NK-92 treated with Interleukin-12 subunit alpha and Interleukin-12 subunit beta, amount 100 ng/mL, for 24 hours (cell line): ENCODE results near the gene TRIP13.
"Not testable (repeated sequence)": the region's sequence is repeated elsewhere in the genome, so short reads cannot be mapped to it uniquely, and the experiment has no call there.

ENCODE experiments used
- DNase-seq: peaks from one replicate; lab custom pipeline; 2025; lab: John Stamatoyannopoulos, UW

Gene TRIP13

GRCh38 chr5:892394-893136 lies at the start of gene TRIP13, which contains the start of gene BRD9:
TRIP13 (plus strand) TSS chr5:892884; CDS start chr5:892999, 115 bp downstream.
BRD9 (minus strand) TSS chr5:892801; CDS start chr5:892657, 144 bp downstream.
- peak; percentile 65 for DNase-seq

GRCh38 chr5:843371-843770 lies 49.3 kb upstream of the TRIP13 start:
- not testable (repeated sequence) for DNase-seq

- not testable (repeated sequence) for DNase-seq
Measured at GRCh38 chr5:843926-844325, 48.8 kb upstream of the TRIP13 start.

- DNase-seq = not testable (repeated sequence)
Measured at GRCh38 chr5:844426-844825, 48.3 kb upstream of the TRIP13 start.

GRCh38 chr5:845031-845675 lies 47.5 kb upstream of the TRIP13 start:
- not testable (repeated sequence) for DNase-seq

GRCh38 chr5:845676-846601 lies 46.7 kb upstream of the TRIP13 start:
- DNase-seq = not testable (repeated sequence)

- peak; percentile 24 for DNase-seq
Measured at GRCh38 chr5:846602-847091, 46.0 kb upstream of the TRIP13 start.

- DNase-seq = not testable (repeated sequence)
Measured at GRCh38 chr5:847212-847611, 45.5 kb upstream of the TRIP13 start.

GRCh38 chr5:847736-848135 lies 44.9 kb upstream of the TRIP13 start:
- DNase-seq = not testable (repeated sequence)

- no peak for DNase-seq
Measured at GRCh38 chr5:848671-849111, 44.0 kb upstream of the TRIP13 start.

GRCh38 chr5:849651-850301 lies 42.9 kb upstream of the TRIP13 start:
- no peak for DNase-seq

GRCh38 chr5:850511-851006 lies 42.1 kb upstream of the TRIP13 start, which contains the start of gene ZDHHC11:
ZDHHC11 (minus strand) TSS chr5:850986; CDS start chr5:850602, 384 bp downstream.
- DNase-seq = no peak

- DNase-seq = no peak
Measured at GRCh38 chr5:851076-851475, 41.6 kb upstream of the TRIP13 start.

- DNase-seq = no peak
Measured at GRCh38 chr5:851553-851952, 41.1 kb upstream of the TRIP13 start.

- no peak for DNase-seq
Measured at GRCh38 chr5:852018-852417, 40.7 kb upstream of the TRIP13 start.

GRCh38 chr5:852431-853401 lies 40.0 kb upstream of the TRIP13 start:
- DNase-seq = no peak

- not testable (repeated sequence) for DNase-seq
Measured at GRCh38 chr5:853416-854090, 39.1 kb upstream of the TRIP13 start.

GRCh38 chr5:854217-854616 lies 38.5 kb upstream of the TRIP13 start:
- no peak for DNase-seq

- no peak for DNase-seq
Measured at GRCh38 chr5:854966-855743, 37.5 kb upstream of the TRIP13 start.
